K562 (cell line): ENCODE data around the gene PEX10.

ENCODE experiments used
- CHD4 ChIP-seq: fragments of 200-600 bp; sonication (generic); IDR thresholded peaks from 3 replicates; pipeline ENCODE4 v1.6.1; 2012; ENCODE audit warnings: low read depth, mild to moderate bottlenecking, mixed read lengths, low read length, inconsistent platforms; ENCODE audit not compliant: insufficient read depth, insufficient replicate concordance, poor library complexity, severe bottlenecking
- EP300 ChIP-seq: IDR thresholded peaks from 2 replicates; pipeline ENCODE4 v1.6.1; 2012; ENCODE audit warnings: low read length, improper control_type of control experiment
- ZBED1 ChIP-seq: IDR thresholded peaks from 2 replicates; pipeline ENCODE4 v1.6.1; 2014
- TF ChIP-seq, protein P1 (sequence below), 3 experiments: IDR thresholded peaks in 2 of 3; conservative IDR thresholded peaks in 1 of 3; 2 replicates each; pipeline ENCODE4 v1.5.1; 2011 to 2012; ENCODE audit warnings: low read length in 3 of 3, mild to moderate bottlenecking in 3 of 3, control low read depth in 2 of 3, improper control_type of control experiment in 1 of 3, inconsistent platforms in 1 of 3, low read depth in 1 of 3, mixed read lengths in 1 of 3, moderate library complexity in 1 of 3; ENCODE audit not compliant: insufficient read depth in 2 of 3
- TF ChIP-seq, protein P2 (sequence below): fragments of 450-650 bp; formaldehyde crosslinking; IDR thresholded peaks from 2 replicates; pipeline ENCODE4 v1.4.0; 2022; ENCODE audit warnings: missing genetic modification characterization
- TF ChIP-seq, protein P3 (sequence below): fragments of 150-350 bp; IDR thresholded peaks from 2 replicates; pipeline ENCODE4 v1.6.1; 2014; ENCODE audit warnings: low read depth, mild to moderate bottlenecking, low read length, borderline replicate concordance
- TF ChIP-seq, protein P4 (sequence below): sonication (generic); formaldehyde crosslinking; IDR thresholded peaks from 2 replicates; pipeline ENCODE4 v1.8.0; 2022; ENCODE audit warnings: mild to moderate bottlenecking, missing genetic modification reagents, borderline replicate concordance

DNA sequence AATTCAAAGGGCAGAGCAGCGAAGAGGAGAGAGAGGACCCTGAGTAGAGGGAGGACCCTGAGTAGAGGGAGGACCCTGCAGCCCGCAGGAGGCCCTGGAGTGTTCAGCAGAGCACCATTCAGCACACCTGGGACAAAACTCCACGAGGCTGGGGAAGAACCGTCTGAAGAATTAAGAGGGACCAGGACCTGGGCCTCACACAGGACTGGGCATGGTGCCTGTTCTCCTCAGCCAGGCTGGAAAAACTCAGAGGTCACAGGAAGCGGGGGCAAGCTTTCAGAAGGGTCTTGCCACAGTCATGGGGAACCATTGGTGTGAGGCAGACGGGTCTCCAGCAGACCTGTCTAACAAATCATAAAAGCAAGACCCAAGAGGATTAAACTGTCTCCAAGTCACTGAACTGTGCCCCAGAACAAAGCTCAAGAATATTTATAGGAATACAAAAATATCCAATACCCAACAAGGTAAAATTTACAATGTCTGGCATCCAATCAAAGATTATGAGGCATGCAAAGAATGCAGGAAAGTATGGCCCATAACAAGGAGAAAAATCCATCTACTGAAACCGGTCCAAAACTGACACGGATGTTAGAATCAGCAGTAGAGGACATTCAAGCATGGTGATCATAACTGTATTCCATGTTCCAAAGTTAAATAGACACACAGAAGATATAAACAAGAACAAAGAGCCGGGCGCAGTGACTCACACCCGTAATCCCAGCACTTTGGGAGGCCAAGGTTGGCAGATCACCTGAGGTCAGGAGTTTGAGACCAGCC, 51.6 kb downstream of the PEX10 start:
- TF ChIP-seq, protein P1, sequence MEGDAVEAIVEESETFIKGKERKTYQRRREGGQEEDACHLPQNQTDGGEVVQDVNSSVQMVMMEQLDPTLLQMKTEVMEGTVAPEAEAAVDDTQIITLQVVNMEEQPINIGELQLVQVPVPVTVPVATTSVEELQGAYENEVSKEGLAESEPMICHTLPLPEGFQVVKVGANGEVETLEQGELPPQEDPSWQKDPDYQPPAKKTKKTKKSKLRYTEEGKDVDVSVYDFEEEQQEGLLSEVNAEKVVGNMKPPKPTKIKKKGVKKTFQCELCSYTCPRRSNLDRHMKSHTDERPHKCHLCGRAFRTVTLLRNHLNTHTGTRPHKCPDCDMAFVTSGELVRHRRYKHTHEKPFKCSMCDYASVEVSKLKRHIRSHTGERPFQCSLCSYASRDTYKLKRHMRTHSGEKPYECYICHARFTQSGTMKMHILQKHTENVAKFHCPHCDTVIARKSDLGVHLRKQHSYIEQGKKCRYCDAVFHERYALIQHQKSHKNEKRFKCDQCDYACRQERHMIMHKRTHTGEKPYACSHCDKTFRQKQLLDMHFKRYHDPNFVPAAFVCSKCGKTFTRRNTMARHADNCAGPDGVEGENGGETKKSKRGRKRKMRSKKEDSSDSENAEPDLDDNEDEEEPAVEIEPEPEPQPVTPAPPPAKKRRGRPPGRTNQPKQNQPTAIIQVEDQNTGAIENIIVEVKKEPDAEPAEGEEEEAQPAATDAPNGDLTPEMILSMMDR (IDR thresholded peaks at IDR 0.05 in 2 of 3, conservative IDR thresholded peaks at IDR 0.05 in 1 of 3; ENCODE audit: insufficient read depth in 2 of 3, low read depth in 1 of 3, low read length in 3 of 3): no peak
- TF ChIP-seq EP300: no peak
- TF ChIP-seq, protein P2, sequence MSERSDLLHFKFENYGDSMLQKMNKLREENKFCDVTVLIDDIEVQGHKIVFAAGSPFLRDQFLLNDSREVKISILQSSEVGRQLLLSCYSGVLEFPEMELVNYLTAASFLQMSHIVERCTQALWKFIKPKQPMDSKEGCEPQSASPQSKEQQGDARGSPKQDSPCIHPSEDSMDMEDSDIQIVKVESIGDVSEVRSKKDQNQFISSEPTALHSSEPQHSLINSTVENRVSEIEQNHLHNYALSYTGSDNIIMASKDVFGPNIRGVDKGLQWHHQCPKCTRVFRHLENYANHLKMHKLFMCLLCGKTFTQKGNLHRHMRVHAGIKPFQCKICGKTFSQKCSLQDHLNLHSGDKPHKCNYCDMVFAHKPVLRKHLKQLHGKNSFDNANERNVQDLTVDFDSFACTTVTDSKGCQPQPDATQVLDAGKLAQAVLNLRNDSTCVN (CRISPR knock-in tag): no peak
- TF ChIP-seq, protein P3, sequence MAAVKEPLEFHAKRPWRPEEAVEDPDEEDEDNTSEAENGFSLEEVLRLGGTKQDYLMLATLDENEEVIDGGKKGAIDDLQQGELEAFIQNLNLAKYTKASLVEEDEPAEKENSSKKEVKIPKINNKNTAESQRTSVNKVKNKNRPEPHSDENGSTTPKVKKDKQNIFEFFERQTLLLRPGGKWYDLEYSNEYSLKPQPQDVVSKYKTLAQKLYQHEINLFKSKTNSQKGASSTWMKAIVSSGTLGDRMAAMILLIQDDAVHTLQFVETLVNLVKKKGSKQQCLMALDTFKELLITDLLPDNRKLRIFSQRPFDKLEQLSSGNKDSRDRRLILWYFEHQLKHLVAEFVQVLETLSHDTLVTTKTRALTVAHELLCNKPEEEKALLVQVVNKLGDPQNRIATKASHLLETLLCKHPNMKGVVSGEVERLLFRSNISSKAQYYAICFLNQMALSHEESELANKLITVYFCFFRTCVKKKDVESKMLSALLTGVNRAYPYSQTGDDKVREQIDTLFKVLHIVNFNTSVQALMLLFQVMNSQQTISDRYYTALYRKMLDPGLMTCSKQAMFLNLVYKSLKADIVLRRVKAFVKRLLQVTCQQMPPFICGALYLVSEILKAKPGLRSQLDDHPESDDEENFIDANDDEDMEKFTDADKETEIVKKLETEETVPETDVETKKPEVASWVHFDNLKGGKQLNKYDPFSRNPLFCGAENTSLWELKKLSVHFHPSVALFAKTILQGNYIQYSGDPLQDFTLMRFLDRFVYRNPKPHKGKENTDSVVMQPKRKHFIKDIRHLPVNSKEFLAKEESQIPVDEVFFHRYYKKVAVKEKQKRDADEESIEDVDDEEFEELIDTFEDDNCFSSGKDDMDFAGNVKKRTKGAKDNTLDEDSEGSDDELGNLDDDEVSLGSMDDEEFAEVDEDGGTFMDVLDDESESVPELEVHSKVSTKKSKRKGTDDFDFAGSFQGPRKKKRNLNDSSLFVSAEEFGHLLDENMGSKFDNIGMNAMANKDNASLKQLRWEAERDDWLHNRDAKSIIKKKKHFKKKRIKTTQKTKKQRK: no peak
- TF ChIP-seq CHD4: no peak
- no peak for TF ChIP-seq ZBED1
- TF ChIP-seq, protein P4, sequence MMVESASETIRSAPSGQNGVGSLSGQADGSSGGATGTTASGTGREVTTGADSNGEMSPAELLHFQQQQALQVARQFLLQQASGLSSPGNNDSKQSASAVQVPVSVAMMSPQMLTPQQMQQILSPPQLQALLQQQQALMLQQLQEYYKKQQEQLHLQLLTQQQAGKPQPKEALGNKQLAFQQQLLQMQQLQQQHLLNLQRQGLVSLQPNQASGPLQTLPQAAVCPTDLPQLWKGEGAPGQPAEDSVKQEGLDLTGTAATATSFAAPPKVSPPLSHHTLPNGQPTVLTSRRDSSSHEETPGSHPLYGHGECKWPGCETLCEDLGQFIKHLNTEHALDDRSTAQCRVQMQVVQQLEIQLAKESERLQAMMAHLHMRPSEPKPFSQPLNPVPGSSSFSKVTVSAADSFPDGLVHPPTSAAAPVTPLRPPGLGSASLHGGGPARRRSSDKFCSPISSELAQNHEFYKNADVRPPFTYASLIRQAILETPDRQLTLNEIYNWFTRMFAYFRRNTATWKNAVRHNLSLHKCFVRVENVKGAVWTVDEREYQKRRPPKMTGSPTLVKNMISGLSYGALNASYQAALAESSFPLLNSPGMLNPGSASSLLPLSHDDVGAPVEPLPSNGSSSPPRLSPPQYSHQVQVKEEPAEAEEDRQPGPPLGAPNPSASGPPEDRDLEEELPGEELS: no peak
